Measurements from ENCODE around the gene TFE3.

The TFE3 gene

DNA sequence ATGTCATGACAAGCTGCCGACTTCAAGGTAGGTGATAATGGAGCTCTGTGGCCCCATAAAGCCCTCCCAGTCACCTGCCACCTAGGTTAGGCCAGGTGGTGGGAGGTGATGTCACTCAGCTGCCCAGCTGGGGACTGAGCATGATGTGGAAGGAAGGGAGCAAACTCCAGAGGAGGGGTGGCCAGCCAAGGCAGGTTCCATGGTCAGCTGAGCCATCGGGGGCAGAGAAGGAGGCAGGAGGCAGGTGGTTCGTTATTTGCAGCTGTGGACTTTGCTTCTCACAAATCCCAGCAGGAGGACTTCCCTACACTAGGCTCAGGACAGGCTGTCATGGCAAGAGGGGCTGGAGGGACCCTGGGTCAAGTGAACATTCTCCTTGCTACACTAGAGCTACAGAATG is 17.8 kb upstream of the TFE3 start:
- TF ChIP-seq, protein P1, sequence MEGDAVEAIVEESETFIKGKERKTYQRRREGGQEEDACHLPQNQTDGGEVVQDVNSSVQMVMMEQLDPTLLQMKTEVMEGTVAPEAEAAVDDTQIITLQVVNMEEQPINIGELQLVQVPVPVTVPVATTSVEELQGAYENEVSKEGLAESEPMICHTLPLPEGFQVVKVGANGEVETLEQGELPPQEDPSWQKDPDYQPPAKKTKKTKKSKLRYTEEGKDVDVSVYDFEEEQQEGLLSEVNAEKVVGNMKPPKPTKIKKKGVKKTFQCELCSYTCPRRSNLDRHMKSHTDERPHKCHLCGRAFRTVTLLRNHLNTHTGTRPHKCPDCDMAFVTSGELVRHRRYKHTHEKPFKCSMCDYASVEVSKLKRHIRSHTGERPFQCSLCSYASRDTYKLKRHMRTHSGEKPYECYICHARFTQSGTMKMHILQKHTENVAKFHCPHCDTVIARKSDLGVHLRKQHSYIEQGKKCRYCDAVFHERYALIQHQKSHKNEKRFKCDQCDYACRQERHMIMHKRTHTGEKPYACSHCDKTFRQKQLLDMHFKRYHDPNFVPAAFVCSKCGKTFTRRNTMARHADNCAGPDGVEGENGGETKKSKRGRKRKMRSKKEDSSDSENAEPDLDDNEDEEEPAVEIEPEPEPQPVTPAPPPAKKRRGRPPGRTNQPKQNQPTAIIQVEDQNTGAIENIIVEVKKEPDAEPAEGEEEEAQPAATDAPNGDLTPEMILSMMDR (IDR thresholded peaks at IDR 0.05; ENCODE audit: borderline replicate concordance, insufficient read depth, low read depth, low read length), result no peak
- no peak overlapping the region for H3K4me3 ChIP-seq (ENCODE audit: low read depth, low read length)

DNA sequence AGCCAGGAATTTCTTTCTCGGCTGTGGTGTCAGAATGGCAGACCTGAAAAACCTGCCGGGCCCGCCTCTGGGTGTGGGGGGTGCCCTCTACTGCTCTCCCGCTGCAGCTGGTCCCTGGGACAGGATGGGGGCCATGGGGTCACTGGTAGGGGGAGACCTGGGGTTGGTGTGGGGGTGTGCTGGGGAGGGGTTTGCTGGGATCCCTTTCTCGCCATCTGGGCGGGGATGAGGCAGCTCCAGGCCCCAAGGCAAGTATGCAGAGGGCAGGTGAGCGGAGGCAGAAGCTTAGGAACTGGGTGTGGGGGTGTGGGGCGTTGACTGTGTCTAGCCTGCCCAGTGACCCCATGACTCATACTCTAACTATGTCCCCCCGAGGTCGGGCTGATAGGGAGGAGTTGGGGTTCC is 16.5 kb upstream of the TFE3 start:
- no peak overlapping the region for H3K4me3 ChIP-seq (ENCODE audit: low read depth, low read length)
- TF ChIP-seq, protein P1 (IDR thresholded peaks at IDR 0.05; ENCODE audit: borderline replicate concordance, insufficient read depth, low read depth, low read length), result no peak

DNA sequence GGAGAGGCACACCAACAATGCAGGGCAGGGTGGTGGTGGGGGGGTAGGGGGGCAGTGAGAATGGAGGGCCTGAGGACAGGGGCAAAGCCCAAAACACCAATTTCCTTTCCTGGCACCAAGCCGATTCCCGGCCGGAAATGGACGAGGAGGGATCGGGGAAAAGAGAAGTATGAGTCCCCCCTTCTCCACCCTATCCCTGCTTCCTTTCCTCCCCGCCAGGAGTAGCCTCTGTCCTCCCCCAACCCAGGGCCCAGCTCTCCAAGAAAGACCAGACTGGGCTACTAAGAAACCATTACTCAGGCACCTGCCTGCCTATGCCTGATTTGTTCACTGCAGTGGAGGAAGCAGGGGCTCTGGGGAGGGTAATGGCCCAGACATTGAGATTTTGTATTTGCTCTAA is 16.0 kb upstream of the TFE3 start:
- TF ChIP-seq, protein P1 (IDR thresholded peaks at IDR 0.05; ENCODE audit: borderline replicate concordance, insufficient read depth, low read depth, low read length), result no peak
- H3K4me3 ChIP-seq (ENCODE audit: low read depth, low read length), result no peak overlapping the region

DNA sequence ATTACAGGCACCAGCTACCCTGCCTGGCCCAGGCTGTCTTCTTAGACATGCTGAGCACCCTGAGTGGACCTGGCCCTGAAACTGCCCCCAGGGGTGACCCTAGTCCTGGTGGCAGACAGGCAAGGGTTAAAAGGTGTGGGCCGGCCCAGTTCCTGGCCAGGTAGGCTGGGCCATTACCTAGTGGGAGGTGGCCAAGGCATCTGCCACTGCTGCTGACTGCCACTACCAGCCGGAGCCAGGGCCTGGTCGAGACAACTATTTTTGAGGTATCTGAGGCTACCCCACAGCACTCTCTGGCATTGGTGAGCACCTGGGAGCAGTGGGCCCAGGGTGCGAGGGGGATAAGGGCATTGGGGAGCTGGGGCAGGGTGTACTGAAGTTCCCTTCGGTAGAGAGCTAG is 15.6 kb upstream of the TFE3 start, which contains the start of gene CCDC120:
Gene CCDC120, plus strand, starts transcription at position 206 of the 400 bp plus-strand sequence. CDS start 3,043 bp downstream, outside the sequence.
- TF ChIP-seq, protein P1 (IDR thresholded peaks at IDR 0.05; ENCODE audit: borderline replicate concordance, insufficient read depth, low read depth, low read length), result no peak
- H3K4me3 ChIP-seq (ENCODE audit: low read depth, low read length), result no peak within 1 kb of the TSS

DNA sequence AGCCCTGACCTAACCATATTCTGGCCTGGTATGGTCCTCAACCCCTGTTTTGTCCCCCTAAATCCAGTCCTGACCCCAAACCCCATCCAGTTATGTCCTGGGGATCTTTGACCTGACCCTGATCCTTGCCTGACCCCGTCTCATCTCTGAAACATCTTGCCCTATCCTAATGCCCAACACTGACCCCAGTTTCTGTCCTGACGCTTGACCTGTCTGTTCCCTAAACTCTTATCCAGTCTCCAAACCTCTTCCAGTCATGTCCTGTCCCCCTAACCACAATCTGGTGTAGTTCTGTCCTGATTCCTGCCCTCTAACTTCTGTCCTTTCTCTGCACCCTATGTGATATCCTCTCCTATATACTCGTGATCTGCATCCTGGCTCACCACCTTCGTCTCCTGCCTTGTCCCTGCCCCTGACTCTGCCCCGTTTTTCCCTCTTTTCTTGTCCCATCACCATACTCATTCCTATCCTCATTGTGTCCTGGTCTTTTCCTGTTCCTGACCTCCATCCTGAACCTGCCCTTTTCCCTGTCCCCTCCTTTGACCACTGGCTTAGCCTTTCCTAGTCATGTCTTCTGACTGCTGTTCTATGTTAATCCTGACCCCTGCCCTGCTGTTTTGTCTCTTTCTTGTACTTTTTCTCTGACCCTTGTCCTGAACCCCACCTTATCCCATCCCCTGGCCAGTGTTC is 11.1 kb upstream of the TFE3 start:
- TF ChIP-seq, protein P1 (IDR thresholded peaks at IDR 0.05; ENCODE audit: borderline replicate concordance, insufficient read depth, low read depth, low read length), result no peak
- peak overlapping the region; percentile 65 for H3K4me3 ChIP-seq (ENCODE audit: low read depth, low read length)

DNA sequence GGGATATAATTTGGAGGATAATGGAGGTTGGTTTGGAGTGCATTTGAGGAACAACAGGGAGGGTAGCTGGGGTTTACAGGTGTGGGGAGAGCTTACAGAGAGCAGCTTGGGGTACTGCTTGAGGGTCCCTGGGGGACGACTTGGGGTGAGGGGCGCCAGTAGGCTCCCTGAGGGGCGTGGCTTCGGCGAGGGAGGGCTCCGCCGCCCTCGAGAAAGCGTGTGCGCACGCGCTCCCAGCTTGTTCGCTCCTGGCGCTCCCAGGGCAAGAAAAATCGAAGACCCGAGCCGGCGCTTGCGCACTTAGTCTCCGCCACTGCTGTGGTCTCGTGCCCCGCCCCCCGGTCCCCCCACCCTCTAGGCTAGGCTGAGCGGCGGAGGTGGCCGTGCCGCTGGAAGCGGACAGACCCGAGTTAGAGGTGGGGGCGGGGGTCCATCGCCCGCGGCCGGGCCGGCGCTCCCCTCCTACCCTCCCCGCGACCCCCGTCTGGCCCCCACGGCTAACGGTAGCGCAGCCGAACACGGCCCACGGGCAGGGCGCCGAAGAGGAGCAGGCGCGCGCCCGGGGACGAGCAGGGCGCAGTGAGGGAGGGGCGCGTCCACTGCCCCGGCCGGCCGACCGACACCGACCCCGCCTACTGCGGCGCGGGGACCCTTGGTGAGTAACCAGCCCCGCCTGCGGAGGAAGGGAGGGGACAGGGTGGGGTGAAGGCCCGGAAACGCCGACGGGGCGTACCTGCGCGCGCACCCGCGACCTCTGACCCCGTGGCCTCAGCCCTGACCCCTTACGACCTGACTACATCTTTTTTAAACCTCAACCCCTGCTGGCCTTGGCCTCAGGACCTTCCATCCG is 10.3 kb upstream of the TFE3 start:
- TF ChIP-seq, protein P1 (IDR thresholded peaks at IDR 0.05; ENCODE audit: borderline replicate concordance, insufficient read depth, low read depth, low read length), result no peak
- H3K4me3 ChIP-seq (ENCODE audit: low read depth, low read length), result peak overlapping the region; percentile 65

DNA sequence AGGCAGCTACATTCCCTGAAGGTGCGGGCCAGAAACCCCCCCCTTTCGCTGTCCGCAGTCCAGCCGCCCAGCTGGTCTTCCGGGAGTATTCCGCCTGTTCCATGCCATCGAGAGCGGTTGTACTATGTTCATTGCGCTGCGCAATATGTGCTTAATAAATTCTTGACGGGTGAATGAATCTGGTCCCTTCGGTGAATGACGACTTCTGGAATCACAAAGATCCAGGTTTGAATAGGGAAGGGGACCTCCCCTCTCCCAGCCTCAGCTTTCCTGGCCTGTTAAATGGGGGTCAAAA is 777 bp upstream of the TFE3 start:
- TF ChIP-seq, protein P1 (IDR thresholded peaks at IDR 0.05; ENCODE audit: borderline replicate concordance, insufficient read depth, low read depth, low read length), result no peak

More for the DNA sequence above, 777 bp upstream of the TFE3 start:
- no peak overlapping the region for H3K4me3 ChIP-seq (ENCODE audit: low read depth, low read length)
